Prostate gland (tissue), 2 donors: Measurements from ENCODE around the gene STX1B.

ENCODE experiments used
- POLR2AphosphoS5 ChIP-seq: sonication (generic); formaldehyde crosslinking; IDR thresholded peaks from one replicate; pipeline ENCODE4 v1.6.1; 2017; ENCODE audit warnings: antibody characterized with exemption
- TF ChIP-seq, protein P1 (sequence below), 4 experiments: fragments of 200-600 bp in 2 of 4; fragments of 450-650 bp in 2 of 4; sonication (generic) in 2 of 4; IDR thresholded peaks; 1 replicate in 3 of 4; 2 replicates in 1 of 4; pipeline ENCODE4 v1.5.1; 2016 to 2019; ENCODE audit warnings: antibody characterized with exemption in 4 of 4, mild to moderate bottlenecking in 2 of 4, moderate library complexity in 2 of 4

DNA sequence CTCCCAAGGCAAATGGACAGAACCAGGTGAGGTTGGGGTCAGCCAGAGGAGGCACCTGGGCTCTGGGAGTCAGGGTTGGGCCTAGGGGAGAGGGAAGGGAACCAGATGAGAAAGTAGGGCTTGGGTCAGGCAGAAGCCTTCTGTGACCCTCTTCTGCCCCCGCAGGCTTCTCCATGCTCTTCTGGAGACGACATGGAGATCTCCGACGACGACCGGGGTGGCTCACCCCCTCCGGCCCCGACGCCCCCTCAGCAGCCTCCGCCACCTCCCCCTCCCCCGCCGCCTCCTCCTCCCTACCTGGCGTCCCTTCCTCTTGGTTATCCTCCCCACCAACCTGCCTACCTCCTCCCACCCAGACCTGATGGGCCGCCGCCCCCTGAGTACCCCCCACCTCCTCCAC lies 45.0 kb downstream of the STX1B start:
- no peak for TF ChIP-seq POLR2AphosphoS5
- TF ChIP-seq, protein P1, sequence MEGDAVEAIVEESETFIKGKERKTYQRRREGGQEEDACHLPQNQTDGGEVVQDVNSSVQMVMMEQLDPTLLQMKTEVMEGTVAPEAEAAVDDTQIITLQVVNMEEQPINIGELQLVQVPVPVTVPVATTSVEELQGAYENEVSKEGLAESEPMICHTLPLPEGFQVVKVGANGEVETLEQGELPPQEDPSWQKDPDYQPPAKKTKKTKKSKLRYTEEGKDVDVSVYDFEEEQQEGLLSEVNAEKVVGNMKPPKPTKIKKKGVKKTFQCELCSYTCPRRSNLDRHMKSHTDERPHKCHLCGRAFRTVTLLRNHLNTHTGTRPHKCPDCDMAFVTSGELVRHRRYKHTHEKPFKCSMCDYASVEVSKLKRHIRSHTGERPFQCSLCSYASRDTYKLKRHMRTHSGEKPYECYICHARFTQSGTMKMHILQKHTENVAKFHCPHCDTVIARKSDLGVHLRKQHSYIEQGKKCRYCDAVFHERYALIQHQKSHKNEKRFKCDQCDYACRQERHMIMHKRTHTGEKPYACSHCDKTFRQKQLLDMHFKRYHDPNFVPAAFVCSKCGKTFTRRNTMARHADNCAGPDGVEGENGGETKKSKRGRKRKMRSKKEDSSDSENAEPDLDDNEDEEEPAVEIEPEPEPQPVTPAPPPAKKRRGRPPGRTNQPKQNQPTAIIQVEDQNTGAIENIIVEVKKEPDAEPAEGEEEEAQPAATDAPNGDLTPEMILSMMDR (IDR thresholded peaks at IDR 0.05), result no peak
